Fibroblast of skin of back (primary cell): ENCODE measurements around the gene BRD9. TPM values are rescaled to one million over a fixed set of nuclear protein-coding genes. Genes with fewer than 3 reads are reported as not detected.
"Not testable (repeated sequence)": the region's sequence is repeated elsewhere in the genome, so short reads cannot be mapped to it uniquely, and the experiment has no call there.

Experiments
- DNase-seq: peaks from one replicate; pipeline ENCODE4 v3.0.0-alpha.2; 2013
- polyA plus RNA-seq, 2 experiments: library from polyadenylated mRNA; unstranded; fragments of 120-200 nt; gene quantifications; one replicate each; pipeline ENCODE4 v1.2.1, GENCODE V29; 2013; ENCODE audit not compliant: insufficient read length in 2 of 2

The BRD9 gene
- 34.8 TPM for polyA plus RNA-seq (2013, experiment 1 of 2; ENCODE audit: insufficient read length)
- 25.9 TPM for polyA plus RNA-seq (2013, experiment 2 of 2; ENCODE audit: insufficient read length)

- peak; percentile 83 for DNase-seq
Observed at GRCh38 chr5:892394-893136, at the start of gene BRD9, which contains the start of gene TRIP13. BRD9 (minus strand) TSS chr5:892801; CDS start chr5:892657, 144 bp downstream. TRIP13 (plus strand) TSS chr5:892884; CDS start chr5:892999, 115 bp downstream.

GRCh38 chr5:940741-941140, 48.1 kb upstream of the BRD9 start:
- DNase-seq: not testable (repeated sequence)

DNA sequence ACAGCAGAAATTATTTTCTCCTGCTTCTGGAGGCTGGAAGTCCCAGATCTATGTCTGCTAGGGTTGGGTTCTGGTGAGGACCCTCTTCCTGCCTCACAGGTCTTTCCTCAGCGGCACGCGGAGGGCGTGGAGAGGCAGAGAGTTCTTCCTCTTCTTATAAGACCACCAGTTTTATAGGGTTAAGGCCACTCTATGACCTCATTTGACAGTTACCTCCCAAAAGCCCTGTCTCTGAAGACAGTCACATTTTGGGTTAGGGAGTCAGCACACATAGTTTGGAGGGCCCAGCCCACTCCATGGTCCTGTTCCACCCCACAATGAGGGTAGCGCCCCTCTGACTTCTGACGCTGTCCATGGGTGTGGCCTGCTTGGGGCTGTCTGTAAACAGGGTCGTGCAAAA, 46.8 kb upstream of the BRD9 start:
- no peak for DNase-seq

- no peak for DNase-seq
Observed at GRCh38 chr5:937151-937924, 44.7 kb upstream of the BRD9 start.

DNA sequence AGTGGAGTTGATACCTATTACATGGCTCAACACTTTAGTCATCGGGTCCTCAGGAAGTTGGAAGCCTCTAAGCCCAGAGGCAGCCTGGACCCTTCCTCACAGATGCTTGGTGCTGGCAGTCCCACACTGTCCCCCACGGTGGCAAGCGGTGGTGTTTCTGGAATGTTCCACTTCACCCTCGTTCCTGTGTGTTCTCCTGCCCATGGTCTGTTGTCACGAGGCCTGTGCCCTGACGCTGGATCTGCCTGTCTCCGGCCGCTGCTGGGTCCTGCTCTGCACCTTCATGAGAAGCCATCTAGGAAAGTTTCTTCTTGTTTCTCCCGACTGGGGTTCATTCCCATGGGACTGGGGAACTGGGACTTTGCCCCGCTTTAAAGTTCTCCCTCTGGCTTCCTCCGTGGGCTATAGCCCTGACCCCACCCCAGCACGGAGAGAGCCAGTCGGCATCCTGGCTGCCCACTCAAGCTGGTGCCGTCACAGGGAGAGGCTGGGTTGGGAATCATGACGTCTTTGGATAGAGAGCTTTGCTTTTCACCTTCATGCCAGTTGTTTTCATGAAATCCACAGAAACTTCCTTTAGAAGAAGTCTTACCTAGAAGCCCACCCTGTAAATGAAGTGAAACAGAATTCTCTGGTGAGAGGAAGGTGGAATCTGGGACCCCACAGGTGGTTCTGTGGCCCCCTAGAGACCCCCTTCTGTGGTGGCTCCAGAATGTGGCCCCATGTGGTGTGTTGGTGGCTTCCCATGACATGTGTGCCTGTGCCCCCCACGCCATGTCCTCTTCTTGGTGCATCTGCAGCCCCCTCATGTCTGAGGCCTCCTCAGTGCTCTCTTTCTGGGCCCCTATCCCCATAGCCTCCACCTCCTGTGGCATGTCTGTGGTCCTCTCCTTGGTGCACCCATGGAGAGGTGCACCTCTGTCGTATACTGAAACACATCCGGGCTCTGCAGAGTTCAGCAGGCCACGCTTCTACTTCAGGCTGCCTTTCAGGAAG, 43.8 kb upstream of the BRD9 start:
- DNase-seq: no peak

DNA sequence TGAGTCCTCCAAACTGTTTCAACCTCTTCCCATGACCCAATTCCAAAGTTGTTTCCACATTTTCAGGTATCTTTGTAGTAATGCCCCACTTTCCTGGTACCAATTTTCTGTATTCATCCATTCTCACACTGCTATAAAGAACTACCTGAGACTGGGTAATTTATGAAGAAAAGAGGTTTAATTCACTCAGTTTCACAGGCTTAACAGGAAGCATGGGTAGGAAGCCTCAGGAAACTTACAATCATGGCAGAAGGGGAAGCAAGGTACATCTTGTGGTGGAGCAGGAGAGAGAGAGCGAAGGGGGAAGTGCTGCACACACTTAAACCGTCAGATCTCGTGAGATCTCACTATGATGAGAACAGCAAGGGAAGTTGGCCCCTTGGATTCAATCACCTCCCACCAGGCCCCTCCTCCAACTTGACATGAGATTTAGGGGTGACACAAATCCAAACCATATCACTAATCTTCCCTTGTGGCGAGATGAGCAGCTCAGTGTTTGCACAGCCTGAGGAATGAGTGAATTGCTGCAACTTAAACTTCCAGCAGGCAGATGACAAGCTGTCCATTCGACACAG, 43.0 kb upstream of the BRD9 start:
- no peak for DNase-seq

GRCh38 chr5:934381-934967, 41.9 kb upstream of the BRD9 start:
- not testable (repeated sequence) for DNase-seq

DNA sequence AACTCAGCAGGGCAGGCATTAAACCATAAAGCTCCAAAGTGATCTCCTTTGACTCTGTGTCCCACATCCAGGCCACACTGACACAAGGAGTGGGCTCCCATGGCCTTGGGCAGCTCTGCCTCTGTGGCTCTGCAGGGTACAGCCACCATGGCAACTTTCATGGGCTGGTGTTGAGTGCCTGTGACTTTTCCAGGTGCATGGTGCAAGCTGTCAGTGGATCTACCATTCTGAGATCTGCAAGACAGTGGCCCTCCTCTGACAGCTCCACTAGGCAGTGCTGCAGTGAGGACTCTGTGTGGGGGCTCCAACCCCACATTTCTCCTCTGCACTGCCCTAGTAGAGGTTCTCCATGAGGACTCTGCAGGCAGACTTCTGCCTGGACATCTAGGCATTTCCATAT, 41.4 kb upstream of the BRD9 start:
- not testable (repeated sequence) for DNase-seq

DNA sequence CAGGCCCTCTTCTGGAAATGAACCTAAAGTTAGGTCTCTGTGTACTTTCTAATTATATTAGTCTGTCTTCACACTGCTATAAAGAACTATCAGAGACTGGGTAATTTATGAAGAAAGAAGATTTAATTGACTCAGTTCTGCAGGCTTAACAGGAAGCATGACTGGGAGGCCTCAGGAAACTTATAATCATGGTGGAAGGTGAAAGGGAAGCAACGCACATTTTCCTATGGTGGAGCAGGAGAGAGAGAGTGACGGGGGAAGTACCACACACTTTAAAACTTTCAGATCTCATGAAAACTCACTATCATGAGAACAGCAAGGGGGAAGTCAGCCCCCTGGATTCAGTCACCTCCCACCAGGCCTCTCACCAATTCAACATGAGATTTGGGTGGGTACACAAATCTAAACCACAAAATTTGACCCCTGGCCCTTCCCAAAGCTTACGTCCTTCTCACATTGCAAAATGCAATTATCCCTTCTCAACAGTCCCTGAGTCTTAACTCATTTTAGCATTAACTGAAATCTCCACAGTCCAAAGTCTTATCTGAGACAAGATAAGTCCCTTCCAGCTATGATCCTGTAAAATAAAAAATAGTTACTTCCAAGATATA, 40.8 kb upstream of the BRD9 start:
- no peak for DNase-seq

DNA sequence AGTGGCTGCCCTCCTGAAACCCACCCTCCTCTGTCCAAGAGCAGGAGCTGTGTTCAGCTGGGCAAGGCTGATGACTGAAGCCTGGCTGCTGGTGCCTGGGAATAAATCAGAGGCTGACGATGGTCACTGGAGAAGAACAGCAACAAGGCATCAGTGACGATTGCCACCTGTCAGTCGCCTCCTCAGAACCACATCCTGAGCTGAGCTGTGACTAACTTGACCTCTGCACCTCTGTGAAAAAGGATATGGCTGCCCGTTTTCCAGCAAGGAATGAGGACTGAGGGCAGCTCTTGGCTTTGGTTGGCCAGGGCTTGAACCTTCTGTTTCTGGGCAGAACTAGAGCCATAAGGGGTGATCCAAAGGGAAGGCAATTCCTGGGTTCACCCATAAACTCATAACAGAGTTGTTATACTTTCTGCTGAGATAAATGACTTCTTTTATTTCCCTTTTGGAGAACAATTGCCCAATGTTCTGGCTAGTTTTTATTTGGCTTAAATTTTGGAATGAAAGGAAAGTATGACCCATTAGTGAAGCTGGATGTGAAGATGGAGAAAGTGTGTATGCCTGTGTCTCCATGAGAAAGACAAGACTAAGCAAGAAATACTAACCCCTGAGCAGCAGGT, 40.1 kb upstream of the BRD9 start:
- DNase-seq: no peak

- no peak for DNase-seq
Observed at GRCh38 chr5:932151-932627, 39.6 kb upstream of the BRD9 start.

DNA sequence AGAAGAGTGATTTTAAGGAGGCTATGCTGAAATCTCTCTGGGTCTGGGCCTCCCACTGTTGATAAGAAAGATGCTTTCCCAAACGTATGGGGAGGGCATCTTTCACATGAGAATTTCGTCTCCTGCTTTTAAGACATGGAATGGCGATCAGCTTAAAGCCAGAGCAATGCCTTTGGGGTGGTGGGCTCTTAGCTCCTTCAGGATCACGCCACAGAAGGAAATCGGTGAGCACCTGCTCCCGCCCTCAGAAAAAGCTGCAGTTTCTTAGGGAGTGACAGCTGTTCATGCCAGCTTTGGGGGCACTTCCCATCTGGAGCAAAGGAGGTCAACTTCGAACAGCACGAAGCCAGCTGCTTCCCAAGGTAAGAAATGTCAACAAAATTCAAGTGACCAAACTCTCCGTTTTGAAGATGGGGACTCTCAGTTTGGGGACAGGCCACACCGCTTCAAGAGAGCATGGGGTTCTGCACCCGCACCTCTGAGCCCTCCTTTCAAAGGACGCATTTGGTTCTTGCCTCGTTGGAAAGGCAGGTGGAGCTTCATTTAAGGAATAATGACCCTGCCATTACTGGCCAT, 39.1 kb upstream of the BRD9 start:
- DNase-seq: no peak

DNA sequence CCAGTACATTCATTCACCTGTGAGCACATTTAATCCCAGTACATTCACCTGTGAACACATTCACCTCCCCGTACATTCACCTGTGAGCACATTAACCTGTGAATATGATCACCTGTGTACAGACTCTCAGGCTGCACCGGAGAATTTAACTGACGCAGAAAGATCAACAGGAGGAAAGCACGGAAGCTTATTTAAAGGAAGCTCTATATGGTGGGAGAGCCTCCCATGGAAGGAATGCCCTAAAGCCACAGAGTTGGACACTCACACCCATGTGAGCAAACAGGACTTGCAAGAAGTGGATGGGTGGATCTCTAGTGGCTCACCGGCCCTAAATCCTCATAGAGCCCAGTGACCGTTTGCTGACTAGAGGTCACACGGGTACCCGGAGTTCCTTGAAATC, 38.3 kb upstream of the BRD9 start:
- no peak for DNase-seq

DNA sequence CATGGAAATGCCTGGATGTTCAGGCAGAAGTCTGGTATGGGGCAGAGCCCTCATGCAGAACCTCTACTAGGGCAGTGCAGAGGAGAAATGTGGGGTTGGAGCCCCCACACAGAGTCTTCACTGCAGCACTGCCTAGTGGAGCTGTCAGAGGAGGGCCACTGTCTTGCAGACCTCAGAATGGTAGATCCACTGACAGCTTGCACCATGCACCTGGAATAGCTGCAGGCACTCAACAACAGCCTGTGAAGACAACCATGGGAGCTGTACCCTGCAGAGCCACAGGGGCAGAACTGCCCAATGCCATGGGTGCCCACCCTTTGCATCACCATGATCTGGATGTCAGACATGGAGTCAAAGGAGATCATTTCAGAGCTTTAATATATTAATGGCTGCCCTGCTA, 37.0 kb upstream of the BRD9 start:
- DNase-seq: no peak

DNA sequence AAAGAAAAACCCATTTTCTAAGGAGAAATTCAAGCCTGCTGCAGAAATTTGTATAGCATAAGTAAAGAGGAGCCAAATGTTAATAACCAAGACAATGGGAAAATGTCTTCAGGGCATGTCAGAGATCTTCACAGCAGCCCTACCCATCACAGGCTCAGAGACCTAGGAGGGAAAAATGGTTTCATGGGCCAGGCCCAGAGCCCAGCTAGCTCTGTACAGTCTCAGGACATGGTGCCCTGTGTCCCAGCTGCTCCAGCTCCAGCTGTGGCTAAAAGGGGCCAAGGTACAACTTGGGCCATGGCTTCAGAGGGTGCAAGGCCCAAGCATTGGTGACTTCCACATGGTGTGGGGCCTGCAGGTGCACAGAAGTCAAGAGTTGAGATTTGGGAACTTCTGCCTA, 36.6 kb upstream of the BRD9 start:
- not testable (repeated sequence) for DNase-seq

GRCh38 chr5:927172-928015, 34.8 kb upstream of the BRD9 start:
- DNase-seq: no peak

GRCh38 chr5:926417-927171, 34.0 kb upstream of the BRD9 start:
- DNase-seq: peak; percentile 11

DNA sequence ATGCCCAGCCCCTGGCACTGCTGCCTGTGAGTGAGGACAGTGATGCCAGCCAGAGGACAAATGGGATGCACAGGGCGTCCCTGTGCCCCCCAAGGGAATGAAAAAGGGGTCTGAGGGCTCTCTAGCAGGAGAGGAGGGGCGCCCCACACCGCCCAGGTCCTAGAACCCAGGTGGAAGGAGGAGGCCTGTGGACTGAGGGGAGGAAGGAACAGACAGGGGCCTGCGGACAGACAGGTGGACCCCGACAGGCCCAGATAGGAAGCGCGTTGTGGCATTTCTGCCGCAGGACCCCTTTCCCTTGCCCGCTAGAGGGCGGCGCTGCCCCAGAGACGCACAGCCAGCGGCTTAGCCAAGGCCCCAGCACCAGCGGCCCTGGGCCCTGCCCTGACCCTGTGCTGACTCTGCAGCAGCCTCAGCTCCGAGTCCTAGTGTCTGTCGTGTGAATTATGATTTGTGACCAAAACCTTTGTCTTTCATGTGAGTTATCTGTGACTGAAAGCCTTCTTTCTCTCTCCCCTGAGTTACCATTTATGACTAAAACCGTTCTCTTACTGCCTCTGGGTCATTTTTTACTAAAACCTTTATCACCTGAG, 30.8 kb upstream of the BRD9 start:
- peak; percentile 62 for DNase-seq
